Parathyroid adenoma (tissue), 2 donors: ENCODE results near the gene UTP11.
A peak's percentile ranks its signal among the peaks of the same experiment; 100 is the strongest.

Experiments
- H2AFZ ChIP-seq: fragments of 300-600 bp; sonication (generic); one replicate; pipeline ENCODE4 v1.7.0; 2017; ENCODE audit warnings: antibody characterized with exemption, mild to moderate bottlenecking
- H3K27ac ChIP-seq: fragments of 300-600 bp; sonication (generic); one replicate; pipeline ENCODE4 v1.7.0; 2017
- H3K27me3 ChIP-seq: fragments of 300-600 bp; sonication (generic); one replicate; pipeline ENCODE4 v1.7.0; 2017; ENCODE audit warnings: low read length; ENCODE audit not compliant: control insufficient read depth, insufficient read depth
- H3K36me3 ChIP-seq: fragments of 300-600 bp; sonication (generic); one replicate; pipeline ENCODE4 v1.7.0; 2017; ENCODE audit warnings: low read length; ENCODE audit not compliant: control insufficient read depth, insufficient read depth
- H3K4me1 ChIP-seq: fragments of 300-600 bp; sonication (generic); one replicate; pipeline ENCODE4 v1.7.0; 2017; ENCODE audit warnings: control low read depth
- H3K4me2 ChIP-seq: fragments of 300-600 bp; sonication (generic); one replicate; pipeline ENCODE4 v1.7.0; 2017; ENCODE audit warnings: low read length
- H3K4me3 ChIP-seq: fragments of 300-600 bp; sonication (generic); one replicate; pipeline ENCODE4 v1.7.0; 2017; ENCODE audit warnings: low read depth, low read length
- H3K79me2 ChIP-seq: fragments of 300-600 bp; sonication (generic); one replicate; pipeline ENCODE4 v1.7.0; 2017; ENCODE audit warnings: control low read depth
- H3K9ac ChIP-seq: fragments of 300-600 bp; sonication (generic); one replicate; pipeline ENCODE4 v1.7.0; 2017; ENCODE audit warnings: mild to moderate bottlenecking
- H3K9me3 ChIP-seq: fragments of 300-600 bp; sonication (generic); one replicate; pipeline ENCODE4 v1.7.0; 2017; ENCODE audit warnings: low read length; ENCODE audit not compliant: control insufficient read depth
- TF ChIP-seq, protein P1 (sequence below): fragments of 300-600 bp; sonication (generic); IDR thresholded peaks from one replicate; pipeline ENCODE4 v1.7.0; 2017; ENCODE audit warnings: antibody characterized with exemption, mild to moderate bottlenecking
- donor health status: primary hyperparathyroidism.

Gene UTP11

DNA sequence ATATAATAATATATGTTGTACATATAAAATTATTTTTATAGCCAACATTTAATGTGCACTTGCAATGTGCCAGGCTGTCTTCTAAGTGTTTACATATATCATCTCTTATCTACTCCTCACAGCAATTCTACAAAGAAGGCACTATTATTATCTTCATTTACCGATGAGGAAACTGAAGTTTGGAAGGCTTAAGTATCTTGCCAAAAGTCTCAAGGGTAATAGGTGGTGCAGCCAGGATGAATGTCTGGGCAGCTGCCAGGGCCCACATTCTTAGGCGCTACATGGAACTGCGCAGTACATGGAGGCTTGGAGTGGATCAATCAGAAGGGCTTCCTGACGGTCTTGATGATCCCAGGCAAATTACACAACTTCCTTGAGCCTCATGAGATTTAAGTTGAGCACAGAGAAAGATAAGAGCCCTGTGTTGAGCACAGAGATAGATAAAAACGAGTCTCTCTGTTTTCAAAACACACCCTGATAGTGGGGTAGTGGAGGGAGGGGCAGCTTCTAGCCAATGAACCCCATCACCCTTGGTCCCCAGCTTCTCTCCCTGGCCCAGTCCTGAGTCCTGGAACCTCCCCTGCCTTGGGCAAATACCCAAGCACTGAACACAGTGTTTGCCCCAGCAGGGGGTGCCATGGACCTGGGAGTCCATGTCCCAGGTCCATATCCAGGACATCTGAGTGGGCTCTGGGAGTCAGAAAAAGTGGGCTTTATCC lies 24.8 kb downstream of the UTP11 start:
- H2AFZ ChIP-seq: no peak overlapping the region
- H3K4me1 ChIP-seq: no peaks in the 10 kb centered on the region
- H3K9ac ChIP-seq: no peak overlapping the region
- no peaks in the 10 kb centered on the region for H3K36me3 ChIP-seq
- TF ChIP-seq, protein P1, sequence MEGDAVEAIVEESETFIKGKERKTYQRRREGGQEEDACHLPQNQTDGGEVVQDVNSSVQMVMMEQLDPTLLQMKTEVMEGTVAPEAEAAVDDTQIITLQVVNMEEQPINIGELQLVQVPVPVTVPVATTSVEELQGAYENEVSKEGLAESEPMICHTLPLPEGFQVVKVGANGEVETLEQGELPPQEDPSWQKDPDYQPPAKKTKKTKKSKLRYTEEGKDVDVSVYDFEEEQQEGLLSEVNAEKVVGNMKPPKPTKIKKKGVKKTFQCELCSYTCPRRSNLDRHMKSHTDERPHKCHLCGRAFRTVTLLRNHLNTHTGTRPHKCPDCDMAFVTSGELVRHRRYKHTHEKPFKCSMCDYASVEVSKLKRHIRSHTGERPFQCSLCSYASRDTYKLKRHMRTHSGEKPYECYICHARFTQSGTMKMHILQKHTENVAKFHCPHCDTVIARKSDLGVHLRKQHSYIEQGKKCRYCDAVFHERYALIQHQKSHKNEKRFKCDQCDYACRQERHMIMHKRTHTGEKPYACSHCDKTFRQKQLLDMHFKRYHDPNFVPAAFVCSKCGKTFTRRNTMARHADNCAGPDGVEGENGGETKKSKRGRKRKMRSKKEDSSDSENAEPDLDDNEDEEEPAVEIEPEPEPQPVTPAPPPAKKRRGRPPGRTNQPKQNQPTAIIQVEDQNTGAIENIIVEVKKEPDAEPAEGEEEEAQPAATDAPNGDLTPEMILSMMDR: peak; percentile 24
- no peak overlapping the region for H3K4me2 ChIP-seq
- no peaks in the 10 kb centered on the region for H3K9me3 ChIP-seq
- no peaks in the 10 kb centered on the region for H3K79me2 ChIP-seq
- no peak overlapping the region for H3K27ac ChIP-seq
- no peaks in the 10 kb centered on the region for H3K27me3 ChIP-seq
- H3K4me3 ChIP-seq: no peak overlapping the region

DNA sequence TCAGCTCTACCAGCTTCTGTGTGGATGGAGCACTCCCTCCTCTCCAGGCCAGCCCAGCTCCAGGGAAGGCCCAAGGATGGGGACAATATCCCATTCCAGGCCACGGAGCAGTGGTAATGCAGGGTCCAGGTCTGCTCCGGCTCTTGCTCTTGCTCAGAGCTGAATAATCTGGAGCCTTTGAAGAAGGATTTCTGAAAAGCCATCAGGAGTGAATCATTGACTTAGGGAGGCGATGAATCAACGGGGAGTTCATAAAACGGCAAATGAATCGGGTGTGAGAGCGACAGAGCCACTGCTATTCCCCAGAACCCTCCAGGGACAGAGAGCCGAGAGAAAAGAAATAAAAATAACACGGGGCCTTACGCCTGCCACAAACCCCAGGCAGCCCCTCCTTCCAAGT lies 26.3 kb downstream of the UTP11 start:
- Histone ChIP-seq H3K4me1 (no peaks in the 10 kb centered on the region), H3K79me2 (no peaks in the 10 kb centered on the region), H3K4me2 (no peak overlapping the region), H3K27me3 (no peaks in the 10 kb centered on the region), H3K36me3 (no peaks in the 10 kb centered on the region), H3K9ac (no peak overlapping the region), H3K27ac (no peak overlapping the region), H3K4me3 (no peak overlapping the region), H3K9me3 (no peaks in the 10 kb centered on the region), H2AFZ (no peak overlapping the region)
- TF ChIP-seq, protein P1: no peak

- no peak overlapping the region for H2AFZ ChIP-seq
- TF ChIP-seq, protein P1: no peak
- no peaks in the 10 kb centered on the region for H3K4me1 ChIP-seq
- no peaks in the 10 kb centered on the region for H3K27me3 ChIP-seq
- H3K4me2 ChIP-seq: no peak overlapping the region
- H3K9me3 ChIP-seq: no peaks in the 10 kb centered on the region
- no peaks in the 10 kb centered on the region for H3K36me3 ChIP-seq
- no peak overlapping the region for H3K9ac ChIP-seq
- H3K27ac ChIP-seq: no peak overlapping the region
- no peaks in the 10 kb centered on the region for H3K79me2 ChIP-seq
- no peak overlapping the region for H3K4me3 ChIP-seq
Measured at GRCh38 chr1:38039331-38040088, 27.0 kb downstream of the UTP11 start.

DNA sequence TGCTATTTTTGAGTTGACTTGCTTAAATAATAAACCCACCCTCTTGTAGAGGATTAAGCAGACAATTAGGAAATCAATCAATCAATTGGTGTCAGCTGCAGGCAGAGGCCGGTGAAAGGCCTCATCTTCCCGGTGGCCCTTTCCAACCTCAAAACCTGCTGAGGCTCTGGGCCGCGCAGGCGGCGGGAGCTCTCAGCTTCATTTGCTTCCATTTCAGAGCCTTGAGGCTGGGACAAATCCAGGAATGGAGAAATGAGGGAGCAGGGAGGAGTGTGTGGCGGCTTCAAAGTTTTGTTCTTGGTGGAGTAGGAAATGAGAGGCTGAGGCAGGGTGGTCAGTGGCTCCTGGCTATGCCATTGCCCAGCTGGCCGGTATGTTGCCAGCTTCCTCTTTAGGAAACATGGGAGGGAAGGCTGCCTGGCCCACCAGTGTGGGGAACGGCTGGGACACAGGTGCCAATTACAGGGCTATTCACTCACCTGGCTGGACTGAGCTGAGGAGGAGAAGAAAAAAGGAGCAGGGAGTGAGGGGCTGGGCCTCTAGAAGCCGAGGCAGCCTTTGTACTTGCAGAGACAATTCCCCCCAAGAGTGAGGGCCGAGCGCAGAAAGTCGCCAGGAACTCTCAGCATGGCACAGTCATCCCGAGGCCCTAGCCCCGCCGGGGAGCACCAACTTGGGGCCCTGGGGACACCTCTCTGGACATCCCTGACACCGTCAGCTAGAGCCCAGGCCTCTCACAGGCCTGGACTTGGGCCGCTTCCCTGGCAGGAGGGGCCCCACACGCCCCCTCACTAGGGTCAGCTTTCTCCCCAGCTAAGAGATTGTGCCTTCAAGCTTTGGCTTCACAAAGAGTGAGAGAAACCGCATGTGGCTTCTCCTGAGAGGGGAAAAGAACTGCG lies 29.7 kb downstream of the UTP11 start:
- Histone ChIP-seq H3K4me2 (no peak overlapping the region), H3K9me3 (no peaks in the 10 kb centered on the region), H3K27me3 (no peaks in the 10 kb centered on the region), H2AFZ (no peak overlapping the region), H3K36me3 (no peaks in the 10 kb centered on the region), H3K9ac (no peak overlapping the region), H3K4me1 (no peaks in the 10 kb centered on the region), H3K27ac (no peak overlapping the region), H3K79me2 (no peaks in the 10 kb centered on the region), H3K4me3 (no peak overlapping the region)
- TF ChIP-seq, protein P1: no peak
